Measurements from ENCODE around the gene VAC14.
A peak's percentile ranks its signal among the peaks of the same experiment; 100 is the strongest.

VAC14 gene

GRCh38 chr16:70726892-70727361, 74.0 kb downstream of the VAC14 start:
- Histone ChIP-seq H3K27ac (ENCODE audit: low read depth, low read length) (no peak overlapping the region), H3K4me3 (ENCODE audit: low read depth in 1 of 2, low read length in 2 of 2) (no peak overlapping the region), H3K4me1 (ENCODE audit: control insufficient read depth in 1 of 2, insufficient read depth in 2 of 2, low read length in 2 of 2) (peaks cover 8 to 16% of the 10 kb centered on the region in 2 donors), H3K9me3 (ENCODE audit: control insufficient read depth in 1 of 2, low read length in 2 of 2) (no peaks in the 10 kb centered on the region), H3K36me3 (ENCODE audit: control insufficient read depth in 1 of 2, insufficient read depth in 2 of 2, low read length in 2 of 2) (peaks cover 0 to 33% of the 10 kb centered on the region in 2 donors), H3K9ac (ENCODE audit: low read depth in 1 of 2, low read length in 2 of 2) (no peak overlapping the region), H3K27me3 (ENCODE audit: control insufficient read depth in 1 of 2, insufficient read depth in 2 of 2, low read length in 2 of 2) (no peaks in the 10 kb centered on the region)

GRCh38 chr16:70725912-70726828, 74.8 kb downstream of the VAC14 start:
- Histone ChIP-seq H3K9me3 (ENCODE audit: control insufficient read depth in 1 of 2, low read length in 2 of 2) (no peaks in the 10 kb centered on the region), H3K4me1 (ENCODE audit: control insufficient read depth in 1 of 2, insufficient read depth in 2 of 2, low read length in 2 of 2) (peaks cover 8 to 16% of the 10 kb centered on the region in 2 donors), H3K36me3 (ENCODE audit: control insufficient read depth in 1 of 2, insufficient read depth in 2 of 2, low read length in 2 of 2) (peaks cover 0 to 36% of the 10 kb centered on the region in 2 donors), H3K9ac (ENCODE audit: low read depth in 1 of 2, low read length in 2 of 2) (peak overlapping the region in 1 of 2 donors; percentile 16), H3K27me3 (ENCODE audit: control insufficient read depth in 1 of 2, insufficient read depth in 2 of 2, low read length in 2 of 2) (no peaks in the 10 kb centered on the region), H3K4me3 (ENCODE audit: low read depth in 1 of 2, low read length in 2 of 2) (no peak overlapping the region), H3K27ac (ENCODE audit: low read depth, low read length) (peak overlapping the region; percentile 70)

DNA sequence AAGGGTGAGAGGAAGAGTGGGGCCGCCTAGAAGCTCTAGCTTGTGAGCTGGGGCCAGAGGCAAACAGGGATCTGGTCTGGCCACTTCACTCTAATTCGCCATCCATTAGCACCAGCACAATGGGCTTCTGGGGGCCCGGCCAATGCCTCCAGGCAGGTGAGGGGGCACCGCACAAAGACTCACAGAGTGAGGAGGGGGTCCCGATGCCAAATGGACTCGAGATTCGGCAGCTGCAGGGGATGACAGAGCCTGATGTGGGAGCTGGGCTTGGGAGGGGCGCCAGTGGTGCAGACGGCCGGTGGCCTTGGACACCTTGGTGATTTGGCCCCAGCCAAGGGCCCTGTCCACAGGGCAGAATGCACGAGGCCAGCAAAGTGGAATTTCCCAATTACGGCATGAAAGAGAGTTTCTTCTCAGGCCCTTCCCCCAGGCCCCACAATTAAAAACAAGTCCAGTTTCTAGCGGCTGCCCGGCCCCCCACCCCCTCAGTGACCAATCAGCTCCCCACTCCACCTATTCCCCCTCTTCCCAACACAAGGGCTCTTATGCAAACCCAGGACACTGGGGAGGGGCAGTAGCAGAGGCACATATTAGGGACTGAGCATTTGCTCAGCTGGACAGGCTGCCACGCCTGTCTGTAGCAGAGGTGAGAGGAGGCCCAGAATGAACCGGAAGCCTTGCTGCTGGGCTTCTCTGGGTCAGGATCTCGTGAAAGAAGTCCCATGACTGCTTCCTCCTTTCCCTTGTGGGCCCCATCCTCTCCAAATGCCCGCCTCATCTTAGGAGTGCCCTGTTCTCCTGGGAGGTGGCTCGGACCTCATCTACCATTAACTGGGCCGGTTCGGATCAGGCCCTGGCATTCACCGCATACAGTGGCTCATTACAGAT, 75.7 kb downstream of the VAC14 start:
- Histone ChIP-seq H3K36me3 (ENCODE audit: control insufficient read depth in 1 of 2, insufficient read depth in 2 of 2, low read length in 2 of 2) (peaks cover 0 to 32% of the 10 kb centered on the region in 2 donors), H3K27ac (ENCODE audit: low read depth, low read length) (peak overlapping the region; percentile 75), H3K4me3 (ENCODE audit: low read depth in 1 of 2, low read length in 2 of 2) (no peak overlapping the region), H3K27me3 (ENCODE audit: control insufficient read depth in 1 of 2, insufficient read depth in 2 of 2, low read length in 2 of 2) (no peaks in the 10 kb centered on the region), H3K4me1 (ENCODE audit: control insufficient read depth in 1 of 2, insufficient read depth in 2 of 2, low read length in 2 of 2) (peaks cover 8 to 16% of the 10 kb centered on the region in 2 donors), H3K9me3 (ENCODE audit: control insufficient read depth in 1 of 2, low read length in 2 of 2) (no peaks in the 10 kb centered on the region), H3K9ac (ENCODE audit: low read depth in 1 of 2, low read length in 2 of 2) (no peak overlapping the region)

DNA sequence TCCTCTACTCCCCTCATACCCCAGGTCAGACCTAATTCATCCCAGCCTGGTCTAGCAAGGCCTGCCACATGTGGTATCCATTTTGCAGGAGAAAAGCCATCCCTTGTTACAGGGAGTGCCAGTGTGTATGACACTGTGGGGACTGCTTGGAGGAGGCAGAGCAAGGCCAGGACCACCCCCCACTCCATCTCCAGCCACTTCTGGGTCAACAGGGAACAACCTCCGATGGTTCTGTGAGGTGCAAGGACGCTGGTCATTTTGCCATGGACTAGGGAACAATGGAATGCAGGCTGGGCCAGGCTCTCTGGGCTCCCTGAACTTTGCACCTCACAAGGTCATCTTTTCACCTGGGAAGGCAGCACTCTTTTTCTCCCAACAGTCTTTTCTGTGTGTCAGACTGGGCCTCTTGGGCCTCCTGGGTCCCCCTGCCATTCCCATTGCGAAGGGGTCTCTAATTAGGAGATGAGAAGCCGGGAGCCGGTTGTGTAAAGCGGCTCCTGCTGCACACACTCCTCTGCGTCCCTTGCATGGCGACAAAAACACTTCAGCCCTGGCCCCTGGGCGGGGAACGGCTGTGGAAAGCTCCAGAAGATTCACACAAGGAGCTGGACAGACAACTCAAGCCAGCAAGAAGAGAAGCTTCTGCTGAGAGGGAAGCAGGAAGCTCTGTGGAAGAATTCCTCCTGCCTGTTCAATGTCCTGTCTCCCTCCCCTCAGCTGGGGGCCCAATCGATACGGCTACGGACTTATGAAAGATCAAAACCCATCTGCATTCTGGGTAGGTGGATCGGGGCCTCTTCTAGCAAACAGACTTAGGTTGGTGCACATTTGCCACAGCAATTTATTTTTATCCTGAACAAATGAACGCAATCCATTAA, 76.6 kb downstream of the VAC14 start:
- no peak overlapping the region for H3K9ac ChIP-seq (ENCODE audit: low read depth in 1 of 2, low read length in 2 of 2)
- H3K4me1 ChIP-seq (ENCODE audit: control insufficient read depth in 1 of 2, insufficient read depth in 2 of 2, low read length in 2 of 2) = peaks cover 8 to 16% of the 10 kb centered on the region in 2 donors
- H3K36me3 ChIP-seq (ENCODE audit: control insufficient read depth in 1 of 2, insufficient read depth in 2 of 2, low read length in 2 of 2) = peaks cover 0 to 40% of the 10 kb centered on the region in 2 donors
- no peak overlapping the region for H3K4me3 ChIP-seq (ENCODE audit: low read depth in 1 of 2, low read length in 2 of 2)
- no peaks in the 10 kb centered on the region for H3K9me3 ChIP-seq (ENCODE audit: control insufficient read depth in 1 of 2, low read length in 2 of 2)
- no peak overlapping the region for H3K27ac ChIP-seq (ENCODE audit: low read depth, low read length)
- no peaks in the 10 kb centered on the region for H3K27me3 ChIP-seq (ENCODE audit: control insufficient read depth in 1 of 2, insufficient read depth in 2 of 2, low read length in 2 of 2)

DNA sequence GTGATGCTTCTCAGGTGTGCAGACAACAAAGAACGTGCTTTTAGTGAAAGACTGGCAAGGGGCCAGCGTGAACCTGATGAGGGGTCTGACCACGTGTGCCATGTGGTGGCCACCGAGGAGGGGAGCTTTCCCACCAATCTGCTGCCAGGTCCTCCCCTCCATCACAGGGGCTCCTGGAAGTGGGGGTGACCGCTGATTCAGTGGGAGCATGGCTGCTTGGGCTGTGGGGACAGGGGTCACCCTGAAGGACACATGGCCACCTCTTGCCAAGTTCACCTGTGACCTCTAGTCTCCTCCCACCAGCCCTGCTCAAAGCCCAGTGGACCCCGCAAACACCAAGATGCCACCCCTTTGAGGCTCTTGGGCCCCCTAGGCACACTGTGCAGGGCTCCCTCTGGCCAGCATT, 77.2 kb downstream of the VAC14 start:
- no peak overlapping the region for H3K27ac ChIP-seq (ENCODE audit: low read depth, low read length)
- no peak overlapping the region for H3K4me3 ChIP-seq (ENCODE audit: low read depth in 1 of 2, low read length in 2 of 2)
- no peaks in the 10 kb centered on the region for H3K9me3 ChIP-seq (ENCODE audit: control insufficient read depth in 1 of 2, low read length in 2 of 2)
- peaks cover 0 to 41% of the 10 kb centered on the region in 2 donors for H3K36me3 ChIP-seq (ENCODE audit: control insufficient read depth in 1 of 2, insufficient read depth in 2 of 2, low read length in 2 of 2)
- no peaks in the 10 kb centered on the region for H3K27me3 ChIP-seq (ENCODE audit: control insufficient read depth in 1 of 2, insufficient read depth in 2 of 2, low read length in 2 of 2)
- H3K9ac ChIP-seq (ENCODE audit: low read depth in 1 of 2, low read length in 2 of 2) = no peak overlapping the region
- H3K4me1 ChIP-seq (ENCODE audit: control insufficient read depth in 1 of 2, insufficient read depth in 2 of 2, low read length in 2 of 2) = peaks cover 8 to 16% of the 10 kb centered on the region in 2 donors

DNA sequence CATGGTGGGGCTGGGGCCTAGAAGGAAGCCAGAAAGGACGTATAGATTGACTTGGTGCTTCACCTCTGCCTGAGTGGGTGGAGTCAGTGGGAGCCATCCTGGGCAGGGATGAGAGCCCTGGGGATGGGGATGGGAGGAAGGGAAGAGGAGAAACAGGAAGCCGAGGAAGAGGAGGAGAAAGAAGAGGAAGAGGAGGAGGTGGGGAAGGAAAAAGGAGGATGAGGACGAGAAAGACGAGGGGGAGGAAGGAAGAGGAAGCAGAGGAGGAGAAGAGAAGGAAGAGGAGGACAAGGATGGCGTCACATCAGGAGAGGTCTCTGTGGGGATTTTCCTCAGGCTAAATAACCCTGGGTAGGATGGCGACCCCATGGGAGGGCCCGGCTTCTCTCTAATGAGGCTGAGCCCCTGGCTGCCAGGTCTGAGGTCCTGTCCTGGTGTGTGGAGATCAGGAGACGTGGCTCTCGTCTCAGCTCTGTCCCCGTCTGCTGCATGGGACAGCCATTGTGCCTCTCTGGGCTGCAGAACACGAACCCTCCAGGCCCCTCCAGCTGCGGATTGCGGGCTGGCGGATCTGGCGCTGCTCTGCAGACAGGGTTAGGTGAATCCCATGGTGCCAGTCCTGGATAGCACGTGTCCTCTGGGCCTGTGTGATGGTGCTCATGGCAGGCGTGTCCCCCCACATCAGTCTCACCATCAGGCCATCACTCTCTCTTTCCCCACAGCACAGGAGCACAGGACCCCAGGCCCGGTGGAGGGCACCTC, 79.6 kb downstream of the VAC14 start:
- Histone ChIP-seq H3K9me3 (ENCODE audit: control insufficient read depth in 1 of 2, low read length in 2 of 2) (no peaks in the 10 kb centered on the region), H3K27ac (ENCODE audit: low read depth, low read length) (no peak overlapping the region), H3K36me3 (ENCODE audit: control insufficient read depth in 1 of 2, insufficient read depth in 2 of 2, low read length in 2 of 2) (peaks cover 0 to 37% of the 10 kb centered on the region in 2 donors), H3K4me3 (ENCODE audit: low read depth in 1 of 2, low read length in 2 of 2) (no peak overlapping the region), H3K27me3 (ENCODE audit: control insufficient read depth in 1 of 2, insufficient read depth in 2 of 2, low read length in 2 of 2) (no peaks in the 10 kb centered on the region), H3K4me1 (ENCODE audit: control insufficient read depth in 1 of 2, insufficient read depth in 2 of 2, low read length in 2 of 2) (peaks cover 6 to 13% of the 10 kb centered on the region in 2 donors), H3K9ac (ENCODE audit: low read depth in 1 of 2, low read length in 2 of 2) (no peak overlapping the region)

DNA sequence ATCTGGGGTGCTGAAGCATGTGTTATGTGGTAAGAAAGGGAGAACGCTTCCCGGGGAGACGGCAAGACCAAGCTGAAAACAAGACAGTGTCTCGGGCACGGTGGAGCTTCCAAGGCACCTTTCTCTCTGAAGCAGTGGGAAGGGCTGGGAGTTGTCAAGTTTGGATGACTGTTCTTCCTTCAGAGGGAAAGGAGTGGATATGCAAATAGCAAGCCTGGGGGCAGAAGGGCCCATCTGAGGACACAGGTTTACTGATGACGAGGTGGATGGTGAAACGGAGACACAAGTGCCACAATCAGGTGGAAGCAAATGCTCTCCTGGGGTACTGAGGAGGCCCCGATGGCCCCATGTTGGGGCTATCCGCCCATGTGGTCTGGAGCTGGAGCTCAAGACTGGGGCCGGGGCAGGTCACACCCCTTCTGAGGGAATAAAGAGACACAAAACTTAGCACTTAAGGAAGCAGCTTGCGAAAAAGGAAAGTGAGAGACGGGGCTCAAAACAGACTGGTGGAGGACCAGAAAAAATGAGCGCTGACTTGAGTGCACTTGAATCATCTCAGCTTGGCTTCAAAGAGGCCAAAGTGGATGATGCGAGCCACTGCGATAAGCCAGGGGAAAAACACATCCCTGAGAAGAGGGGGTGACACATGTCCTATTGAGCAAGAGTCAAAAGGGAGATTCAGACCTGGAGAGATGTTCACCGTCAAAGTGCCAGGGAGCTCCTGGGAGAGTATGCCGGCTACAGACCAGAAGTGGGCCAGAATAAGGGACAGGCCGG, 80.3 kb downstream of the VAC14 start:
- H3K27me3 ChIP-seq (ENCODE audit: control insufficient read depth in 1 of 2, insufficient read depth in 2 of 2, low read length in 2 of 2) = no peaks in the 10 kb centered on the region
- H3K9me3 ChIP-seq (ENCODE audit: control insufficient read depth in 1 of 2, low read length in 2 of 2) = no peaks in the 10 kb centered on the region
- H3K9ac ChIP-seq (ENCODE audit: low read depth in 1 of 2, low read length in 2 of 2) = no peak overlapping the region
- H3K4me3 ChIP-seq (ENCODE audit: low read depth in 1 of 2, low read length in 2 of 2) = no peak overlapping the region
- H3K36me3 ChIP-seq (ENCODE audit: control insufficient read depth in 1 of 2, insufficient read depth in 2 of 2, low read length in 2 of 2) = peaks cover 0 to 32% of the 10 kb centered on the region in 2 donors
- peaks cover 4 to 11% of the 10 kb centered on the region in 2 donors for H3K4me1 ChIP-seq (ENCODE audit: control insufficient read depth in 1 of 2, insufficient read depth in 2 of 2, low read length in 2 of 2)
- no peak overlapping the region for H3K27ac ChIP-seq (ENCODE audit: low read depth, low read length)

DNA sequence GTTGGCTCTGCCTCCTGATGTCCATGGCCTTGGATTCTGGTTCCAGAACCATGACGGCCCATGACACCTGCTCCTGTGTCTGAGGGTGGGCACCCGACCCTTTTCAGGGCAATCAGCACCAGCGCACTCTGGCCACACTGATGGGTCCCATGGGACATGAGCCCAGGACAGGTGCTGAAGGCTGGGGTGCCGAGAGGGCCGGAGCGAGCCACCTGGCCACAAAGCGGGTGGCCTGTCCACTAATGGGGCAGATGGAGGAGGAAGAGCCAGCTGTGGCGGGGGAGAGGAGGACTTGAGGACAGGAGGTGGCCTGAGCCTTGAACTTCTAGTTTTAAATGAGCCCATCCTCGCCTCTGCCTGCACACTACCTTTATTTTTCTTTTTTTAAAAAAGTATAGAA, 83.9 kb downstream of the VAC14 start:
- Histone ChIP-seq H3K9ac (ENCODE audit: low read depth in 1 of 2, low read length in 2 of 2) (no peak overlapping the region), H3K9me3 (ENCODE audit: control insufficient read depth in 1 of 2, low read length in 2 of 2) (no peaks in the 10 kb centered on the region), H3K27me3 (ENCODE audit: control insufficient read depth in 1 of 2, insufficient read depth in 2 of 2, low read length in 2 of 2) (no peaks in the 10 kb centered on the region), H3K36me3 (ENCODE audit: control insufficient read depth in 1 of 2, insufficient read depth in 2 of 2, low read length in 2 of 2) (peaks cover 0 to 20% of the 10 kb centered on the region in 2 donors), H3K4me1 (ENCODE audit: control insufficient read depth in 1 of 2, insufficient read depth in 2 of 2, low read length in 2 of 2) (peaks cover 4 to 5% of the 10 kb centered on the region in 2 donors), H3K27ac (ENCODE audit: low read depth, low read length) (no peak overlapping the region), H3K4me3 (ENCODE audit: low read depth in 1 of 2, low read length in 2 of 2) (no peak overlapping the region)
